Measurements from ENCODE around the gene MECP2.

The MECP2 gene

GRCh38 chrX:154023276-154024000 lies 74.1 kb downstream of the MECP2 start:
- no peak overlapping the region for H3K4me3 ChIP-seq (replicated peaks; ENCODE audit: insufficient read depth, low read length)
- H3K27me3 ChIP-seq (ENCODE audit: insufficient read depth, poor library complexity, severe bottlenecking) = no peaks in the 10 kb centered on the region
- H3K27ac ChIP-seq (replicated peaks) = peak overlapping the region; percentile 88
- no peak for TF ChIP-seq POLR2AphosphoS5 (IDR thresholded peaks at IDR 0.05; ENCODE audit: low read depth)
- TF ChIP-seq SPI1 (IDR thresholded peaks at IDR 0.05; ENCODE audit: borderline replicate concordance, low read depth) = no peak
- TF ChIP-seq REST (IDR thresholded peaks at IDR 0.05; ENCODE audit: insufficient replicate concordance, low read depth) = no peak
- no peak for TF ChIP-seq GABPA (IDR thresholded peaks at IDR 0.05; ENCODE audit: low read depth)
- no peak for TF ChIP-seq CTCF (IDR thresholded peaks at IDR 0.05; ENCODE audit: insufficient read depth, low read length)
- DNase-seq (ENCODE audit: low read depth in 1 of 2, low spot score in 1 of 2) = no peak

GRCh38 chrX:154022108-154022507 lies 75.4 kb downstream of the MECP2 start:
- TF ChIP-seq CTCF (IDR thresholded peaks at IDR 0.05; ENCODE audit: insufficient read depth, low read length) = no peak
- TF ChIP-seq POLR2AphosphoS5 (IDR thresholded peaks at IDR 0.05; ENCODE audit: low read depth) = no peak
- no peak for TF ChIP-seq SPI1 (IDR thresholded peaks at IDR 0.05; ENCODE audit: borderline replicate concordance, low read depth)
- TF ChIP-seq GABPA (IDR thresholded peaks at IDR 0.05; ENCODE audit: low read depth) = no peak
- TF ChIP-seq REST (IDR thresholded peaks at IDR 0.05; ENCODE audit: insufficient replicate concordance, low read depth) = no peak
- Histone ChIP-seq H3K27ac (replicated peaks) (peak overlapping the region; percentile 88), H3K27me3 (ENCODE audit: insufficient read depth, poor library complexity, severe bottlenecking) (no peaks in the 10 kb centered on the region), H3K4me3 (replicated peaks; ENCODE audit: insufficient read depth, low read length) (no peak overlapping the region)
- DNase-seq (ENCODE audit: low read depth in 1 of 2, low spot score in 1 of 2) = no peak

- Histone ChIP-seq H3K4me3 (replicated peaks; ENCODE audit: insufficient read depth, low read length) (no peak overlapping the region), H3K27me3 (ENCODE audit: insufficient read depth, poor library complexity, severe bottlenecking) (no peaks in the 10 kb centered on the region), H3K27ac (replicated peaks) (peak overlapping the region; percentile 88)
- peak in 1 of 2 experiments; percentile 28 for DNase-seq (ENCODE audit: low read depth in 1 of 2, low spot score in 1 of 2)
- no peak for TF ChIP-seq REST (IDR thresholded peaks at IDR 0.05; ENCODE audit: insufficient replicate concordance, low read depth)
- TF ChIP-seq GABPA (IDR thresholded peaks at IDR 0.05; ENCODE audit: low read depth) = no peak
- TF ChIP-seq SPI1 (IDR thresholded peaks at IDR 0.05; ENCODE audit: borderline replicate concordance, low read depth) = no peak
- no peak for TF ChIP-seq CTCF (IDR thresholded peaks at IDR 0.05; ENCODE audit: insufficient read depth, low read length)
- no peak; the same call in 1 of the 2 replicates for TF ChIP-seq POLR2AphosphoS5 (IDR thresholded peaks at IDR 0.05; ENCODE audit: low read depth)
Observed at GRCh38 chrX:154021131-154021611, 76.3 kb downstream of the MECP2 start.
